GM23248 (cell line): ENCODE results near the gene MBNL1. TPM values are rescaled to one million over a fixed set of nuclear protein-coding genes. Genes with fewer than 3 reads are reported as not detected.

Experiments
- DNase-seq: peaks from one replicate; pipeline ENCODE4 v3.0.0-alpha.2; 2015
- H2AFZ ChIP-seq: fragments of 200-600 bp; sonication (generic); 2 replicates; pipeline ENCODE4 v1.6.1; 2016; ENCODE audit warnings: antibody characterized with exemption
- H3F3A ChIP-seq: fragments of 200-600 bp; sonication (generic); 2 replicates; pipeline ENCODE4 v1.6.1; 2016; ENCODE audit warnings: mild to moderate bottlenecking, antibody characterized with exemption, mixed run types; ENCODE audit not compliant: insufficient read depth
- H3K27ac ChIP-seq: fragments of 200-600 bp; sonication (generic); 2 replicates; pipeline ENCODE4 v1.5.1; 2016; ENCODE audit warnings: mild to moderate bottlenecking
- H3K27me3 ChIP-seq: fragments of 200-600 bp; sonication (generic); replicated peaks from 2 replicates; pipeline ENCODE4 v1.6.1; 2016; ENCODE audit warnings: mild to moderate bottlenecking; ENCODE audit not compliant: insufficient read depth
- H3K36me3 ChIP-seq: fragments of 200-600 bp; sonication (generic); 2 replicates; pipeline ENCODE4 v1.6.1; 2016; ENCODE audit warnings: low read depth, mild to moderate bottlenecking
- H3K4me1 ChIP-seq: fragments of 200-600 bp; sonication (generic); 2 replicates; pipeline ENCODE4 v1.6.1; 2016; ENCODE audit warnings: mild to moderate bottlenecking; ENCODE audit not compliant: insufficient read depth
- H3K4me2 ChIP-seq: fragments of 200-600 bp; sonication (generic); one replicate; pipeline ENCODE4 v1.6.1; 2016; ENCODE audit warnings: mild to moderate bottlenecking; ENCODE audit not compliant: unreplicated experiment
- H3K4me3 ChIP-seq: fragments of 200-600 bp; sonication (generic); 2 replicates; pipeline ENCODE4 v1.5.1; 2016; ENCODE audit warnings: mild to moderate bottlenecking
- H3K79me2 ChIP-seq: fragments of 200-600 bp; sonication (generic); 2 replicates; pipeline ENCODE4 v1.6.1; 2016; ENCODE audit warnings: mild to moderate bottlenecking; ENCODE audit not compliant: insufficient read depth
- H3K9ac ChIP-seq: fragments of 200-600 bp; sonication (generic); 2 replicates; pipeline ENCODE4 v1.6.1; 2016; ENCODE audit warnings: mild to moderate bottlenecking
- H3K9me2 ChIP-seq: fragments of 200-600 bp; sonication (generic); 2 replicates; pipeline ENCODE4 v1.6.1; 2016; ENCODE audit warnings: mixed run types, mild to moderate bottlenecking, moderate library complexity; ENCODE audit not compliant: insufficient read depth
- H3K9me3 ChIP-seq: fragments of 200-600 bp; sonication (generic); one replicate; pipeline ENCODE4 v1.6.1; 2017; ENCODE audit warnings: low read depth
- H4K20me1 ChIP-seq: fragments of 200-600 bp; sonication (generic); 2 replicates; pipeline ENCODE4 v1.6.0; 2016; ENCODE audit not compliant: insufficient read depth
- EZH2 ChIP-seq: fragments of 200-600 bp; sonication (generic); IDR thresholded peaks from 2 replicates; pipeline ENCODE4 v1.6.1; 2018; ENCODE audit warnings: antibody characterized with exemption, mild to moderate bottlenecking; ENCODE audit not compliant: insufficient read depth, poor library complexity, severe bottlenecking
- EZH2phosphoT487 ChIP-seq: fragments of 200-600 bp; sonication (generic); IDR thresholded peaks from 2 replicates; pipeline ENCODE4 v1.6.1; 2018; ENCODE audit warnings: antibody characterized with exemption, moderate library complexity, mild to moderate bottlenecking, low read depth; ENCODE audit not compliant: insufficient read depth
- WGBS, 2 experiments: methylation state at CpG; one replicate each; pipeline ENCODE4 v1.1.6; 2015 to 2017; ENCODE audit warnings: low lambda C conversion rate in 2 of 2, low coverage in 1 of 2; ENCODE audit errors: missing lambda C conversion rate in 2 of 2; 5-methylcytosine and 5-hydroxymethylcytosine counted together
- in situ Hi-C: fragments of 300-500 bp; cut with MboI; formaldehyde crosslinking; loops from 2 replicates; pipeline ENCODE4 v1.15.0; 2020
- polyA plus RNA-seq: library from polyadenylated mRNA; unstranded; fragments of >200 nt; fragmentation: Nextera tagmentation; extraction: Ambion mirVana; gene quantifications from 2 replicates; pipeline ENCODE4 v1.2.1, GENCODE V29; 2016
- total RNA-seq: library from RNA; depleted of rRNA; stranded (reverse); fragments of >200 nt; shearing (Covaris generic); gene quantifications from 2 replicates; pipeline ENCODE4 v1.2.3, GENCODE V29; 2014

Gene MBNL1
- total and polyA plus RNA-seq, 2 experiments from 2014 or later, result 89.5 to 262 TPM

- Histone ChIP-seq H3K4me3 (no peak overlapping the region), H3K27ac (no peak overlapping the region), H2AFZ (no peak overlapping the region), H3K27me3 (no peaks in the 10 kb centered on the region), H3K4me2 (no peak overlapping the region), H3K79me2 (no peaks in the 10 kb centered on the region), H3K4me1 (peaks cover 13% of the 10 kb centered on the region), H4K20me1 (no peaks in the 10 kb centered on the region), H3K9ac (no peak overlapping the region), H3K9me2 (no peaks in the 10 kb centered on the region), H3K36me3 (no peaks in the 10 kb centered on the region), H3F3A (no peaks in the 10 kb centered on the region), H3K9me3 (no peaks in the 10 kb centered on the region)
- WGBS, 2 experiments, result 55 to 57% methylated on average over 2 of the region's 2 CpGs
- TF ChIP-seq EZH2, result no peak
- no peak for TF ChIP-seq EZH2phosphoT487
- in situ Hi-C loops, result no loop called here
- DNase-seq, result no peak
Observed at GRCh38 chr3:152244517-152244888, 24.2 kb upstream of the MBNL1 start.

GRCh38 chr3:152245498-152246170 lies 23.1 kb upstream of the MBNL1 start:
- no peak for DNase-seq
- H3K4me3 ChIP-seq, result no peak overlapping the region
- no peaks in the 10 kb centered on the region for H3K9me2 ChIP-seq
- no peak overlapping the region for H2AFZ ChIP-seq
- H3K9me3 ChIP-seq, result no peaks in the 10 kb centered on the region
- H3K9ac ChIP-seq, result no peak overlapping the region
- no peaks in the 10 kb centered on the region for H3K79me2 ChIP-seq
- no peak overlapping the region for H3K27ac ChIP-seq
- WGBS, 2 experiments, result 94 to 96% methylated on average over 3 of the region's 3 CpGs
- H3K4me1 ChIP-seq, result peaks cover 7% of the 10 kb centered on the region
- TF ChIP-seq EZH2phosphoT487 (no peak), EZH2 (no peak)
- no peaks in the 10 kb centered on the region for H4K20me1 ChIP-seq
- in situ Hi-C loops, result no loop called here
- H3F3A ChIP-seq, result no peaks in the 10 kb centered on the region
- H3K27me3 ChIP-seq, result no peaks in the 10 kb centered on the region
- H3K36me3 ChIP-seq, result no peaks in the 10 kb centered on the region
- H3K4me2 ChIP-seq, result no peak overlapping the region

- Histone ChIP-seq H3F3A (0 out of 2 replicates have a peak, but pooled peaks cover under 1% of the 10 kb centered on the region), H3K27ac (no peak overlapping the region), H3K4me2 (no peak overlapping the region), H3K9me2 (no peaks in the 10 kb centered on the region), H3K79me2 (no peaks in the 10 kb centered on the region), H3K9me3 (no peaks in the 10 kb centered on the region), H3K27me3 (no peaks in the 10 kb centered on the region), H3K9ac (no peak overlapping the region), H3K36me3 (no peaks in the 10 kb centered on the region), H3K4me1 (no peaks in the 10 kb centered on the region), H3K4me3 (no peak overlapping the region), H2AFZ (no peak overlapping the region), H4K20me1 (no peaks in the 10 kb centered on the region)
- TF ChIP-seq EZH2phosphoT487 (no peak), EZH2 (no peak)
- DNase-seq, result no peak
- in situ Hi-C loops, result no loop called here
Observed at GRCh38 chr3:152251916-152252315, 16.8 kb upstream of the MBNL1 start.

- H3K79me2 ChIP-seq, result no peaks in the 10 kb centered on the region
- no peaks in the 10 kb centered on the region for H3K36me3 ChIP-seq
- H3K4me3 ChIP-seq, result no peak overlapping the region
- H3K9me3 ChIP-seq, result no peaks in the 10 kb centered on the region
- no peak overlapping the region for H3K4me2 ChIP-seq
- TF ChIP-seq EZH2phosphoT487 (no peak), EZH2 (no peak)
- H3K4me1 ChIP-seq, result peaks cover 5% of the 10 kb centered on the region
- H3F3A ChIP-seq, result peaks cover 9% of the 10 kb centered on the region
- H4K20me1 ChIP-seq, result no peaks in the 10 kb centered on the region
- no peaks in the 10 kb centered on the region; the same call in 1 of the 2 replicates for H3K9me2 ChIP-seq
- no peak overlapping the region for H3K27ac ChIP-seq
- in situ Hi-C loops, result no loop called here
- no peak overlapping the region for H3K9ac ChIP-seq
- no peaks in the 10 kb centered on the region for H3K27me3 ChIP-seq
- H2AFZ ChIP-seq, result no peak overlapping the region
- WGBS, 2 experiments, result 94 to 95% methylated on average over 3 of the region's 3 CpGs
- DNase-seq, result no peak
Observed at GRCh38 chr3:152252755-152253154, 16.0 kb upstream of the MBNL1 start.

GRCh38 chr3:152253514-152253913 lies 15.2 kb upstream of the MBNL1 start:
- in situ Hi-C loops, result no loop called here
- Histone ChIP-seq H3K79me2 (no peaks in the 10 kb centered on the region), H3K9me3 (no peaks in the 10 kb centered on the region), H3K27ac (no peak overlapping the region), H3F3A (peaks cover 11% of the 10 kb centered on the region), H3K4me1 (peaks cover 11% of the 10 kb centered on the region), H4K20me1 (no peaks in the 10 kb centered on the region), H3K36me3 (no peaks in the 10 kb centered on the region), H3K4me3 (no peak overlapping the region), H3K27me3 (no peaks in the 10 kb centered on the region), H3K9me2 (no peaks in the 10 kb centered on the region; the same call in 1 of the 2 replicates), H3K9ac (no peak overlapping the region), H3K4me2 (no peak overlapping the region), H2AFZ (no peak overlapping the region)
- WGBS, 2 experiments, result 56 to 69% methylated on average over 1 of the region's 1 CpG
- DNase-seq, result peak; percentile 45
- TF ChIP-seq EZH2phosphoT487 (no peak), EZH2 (no peak)
